GM19324 (cell line): ENCODE measurements around the gene TNS3.
A peak's percentile ranks its signal among the peaks of the same experiment; 100 is the strongest.
"Not testable (repeated sequence)": the region's sequence is repeated elsewhere in the genome, so short reads cannot be mapped to it uniquely, and the experiment has no call there.

Experiments
- ATAC-seq: cut with Tn5 transposase; IDR thresholded peaks from one replicate; pipeline ENCODE4 v1.9.1; 2021; ENCODE audit warnings: mild to moderate bottlenecking, moderate library complexity; ENCODE audit not compliant: unreplicated experiment, low FRiP score

Gene TNS3

GRCh38 chr7:47477191-47478016, 104.5 kb downstream of the TNS3 start:
- no peak for ATAC-seq

GRCh38 chr7:47475880-47476227, 106.1 kb downstream of the TNS3 start:
- ATAC-seq = no peak

- ATAC-seq = peak; percentile 62
Observed at GRCh38 chr7:47474937-47475879, 106.7 kb downstream of the TNS3 start.

DNA sequence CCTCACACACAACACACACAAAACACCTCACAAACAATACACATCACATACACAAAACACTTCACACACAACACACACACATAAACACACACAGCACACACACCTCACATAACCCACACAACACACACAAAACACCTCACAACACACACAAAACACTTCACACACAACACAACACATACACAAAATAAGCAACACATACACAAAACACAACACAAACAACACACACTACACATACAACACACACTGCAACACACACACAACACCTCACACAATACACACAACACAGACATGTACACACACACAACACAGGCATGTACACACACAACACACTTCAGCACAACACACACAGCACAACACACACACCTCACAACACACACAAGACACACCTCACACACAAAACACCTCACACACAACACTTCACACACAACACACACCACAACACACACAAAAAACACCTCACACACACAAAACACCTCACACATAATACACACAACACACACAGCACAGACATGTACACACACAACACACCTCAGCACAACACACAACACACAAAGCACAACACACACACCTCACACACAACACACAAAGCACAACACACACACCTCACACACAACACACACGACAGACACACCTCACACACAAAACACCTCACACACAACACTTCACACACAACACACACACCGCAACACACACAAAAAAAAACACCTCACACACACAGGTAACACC, 107.5 kb downstream of the TNS3 start:
- no peak for ATAC-seq

- ATAC-seq = no peak
Observed at GRCh38 chr7:47473499-47474210, 108.3 kb downstream of the TNS3 start.

- no peak for ATAC-seq
Observed at GRCh38 chr7:47472444-47473157, 109.3 kb downstream of the TNS3 start.

DNA sequence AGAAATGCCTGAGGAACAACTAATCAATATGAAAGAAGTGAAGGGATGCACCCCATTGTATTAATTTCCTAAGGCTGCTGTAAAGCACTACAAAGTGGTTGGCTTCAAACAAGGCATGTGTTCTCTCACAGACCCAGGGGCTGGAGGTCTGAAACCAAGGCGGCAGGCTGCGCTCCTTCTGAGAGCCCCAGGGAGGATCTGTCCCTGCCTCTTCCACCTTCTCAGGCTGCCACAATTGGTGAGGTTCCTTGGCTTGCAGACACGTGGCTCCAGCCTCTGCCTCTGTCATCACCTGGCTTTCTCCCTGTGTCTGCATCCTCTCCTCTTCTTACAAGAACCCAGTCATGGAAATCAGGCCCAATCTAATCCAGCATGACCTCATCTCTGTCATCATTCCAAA, 110.1 kb downstream of the TNS3 start:
- no peak for ATAC-seq

DNA sequence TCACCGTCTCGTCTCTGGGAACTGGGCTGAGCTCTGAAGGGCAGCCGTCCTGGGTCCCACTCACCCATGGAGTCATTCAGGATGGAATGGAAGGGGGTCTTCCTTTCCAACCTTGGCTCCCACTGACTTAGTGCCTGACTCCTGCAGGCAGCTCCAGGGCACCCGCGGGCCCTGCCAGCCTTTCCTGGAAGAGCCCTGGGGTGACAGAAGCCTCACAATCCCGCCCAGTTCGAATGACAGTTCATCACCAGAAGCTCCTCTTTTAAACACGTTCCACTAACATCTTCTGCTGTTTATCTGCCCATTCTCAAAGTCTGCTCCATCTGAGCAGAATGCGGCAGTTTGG, 110.6 kb downstream of the TNS3 start:
- no peak for ATAC-seq

DNA sequence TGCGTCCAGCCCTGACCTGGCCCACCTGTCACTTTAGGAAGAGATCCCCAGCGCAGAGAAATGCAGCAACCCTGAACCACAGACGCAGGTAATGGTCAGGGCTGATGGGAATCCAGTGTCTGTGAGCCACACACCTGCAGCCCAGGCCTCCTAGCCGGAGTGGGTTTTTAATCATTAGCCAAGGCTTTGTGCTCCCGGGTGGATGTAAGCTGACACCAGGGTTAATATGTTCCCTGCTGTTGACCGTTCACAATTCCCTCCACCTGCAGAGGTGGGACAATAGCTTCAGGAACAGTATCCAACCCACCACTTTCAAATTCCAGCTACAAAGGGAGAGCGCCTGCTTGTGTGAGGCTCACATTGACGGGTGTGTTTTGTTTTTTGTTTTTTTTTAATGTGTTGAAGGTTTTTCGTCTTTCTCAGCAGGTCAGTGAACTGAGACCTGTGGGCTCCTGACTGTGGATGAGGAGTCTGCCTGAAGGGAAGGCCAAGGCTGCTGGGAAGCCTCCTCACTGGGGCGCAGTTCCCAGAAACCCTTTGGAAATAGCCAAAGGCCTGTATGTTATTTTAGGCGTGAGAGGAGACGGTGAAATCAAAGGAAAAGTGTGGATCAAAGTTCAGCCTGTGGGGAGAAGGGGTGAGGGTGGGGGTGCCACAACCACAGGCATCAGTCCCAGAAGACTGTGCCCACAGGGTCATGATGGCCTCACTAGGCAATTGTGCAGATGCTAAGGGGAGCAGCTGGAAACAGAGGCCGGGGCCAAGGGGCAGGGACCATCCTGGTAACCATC, 111.1 kb downstream of the TNS3 start:
- ATAC-seq = no peak

- ATAC-seq = not testable (repeated sequence)
Observed at GRCh38 chr7:47469846-47470245, 112.1 kb downstream of the TNS3 start.

- ATAC-seq = no peak
Observed at GRCh38 chr7:47466832-47467231, 115.1 kb downstream of the TNS3 start.

GRCh38 chr7:47465191-47465590, 116.7 kb downstream of the TNS3 start:
- no peak for ATAC-seq

- no peak for ATAC-seq
Observed at GRCh38 chr7:47464266-47464665, 117.6 kb downstream of the TNS3 start.

- no peak for ATAC-seq
Observed at GRCh38 chr7:47461746-47462145, 120.2 kb downstream of the TNS3 start.

DNA sequence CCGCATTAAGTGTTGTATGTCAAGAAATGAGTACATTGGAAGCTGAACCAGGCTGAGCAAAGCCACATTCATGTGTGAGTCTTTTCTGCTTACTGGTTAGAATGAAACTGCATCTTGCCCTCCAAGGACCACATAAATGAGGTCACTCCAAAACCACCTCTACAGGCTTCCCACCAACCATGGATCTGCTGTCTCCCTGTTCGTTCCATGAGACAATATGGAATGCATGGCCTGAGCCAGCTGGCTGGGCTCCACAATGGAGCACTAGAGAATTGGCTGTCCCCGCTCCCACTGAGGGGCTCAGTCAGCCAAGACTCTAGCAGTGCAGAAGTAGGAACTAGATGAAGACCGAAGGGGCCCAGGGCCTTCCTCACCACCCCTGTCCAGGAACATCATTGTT, 120.8 kb downstream of the TNS3 start:
- no peak for ATAC-seq

DNA sequence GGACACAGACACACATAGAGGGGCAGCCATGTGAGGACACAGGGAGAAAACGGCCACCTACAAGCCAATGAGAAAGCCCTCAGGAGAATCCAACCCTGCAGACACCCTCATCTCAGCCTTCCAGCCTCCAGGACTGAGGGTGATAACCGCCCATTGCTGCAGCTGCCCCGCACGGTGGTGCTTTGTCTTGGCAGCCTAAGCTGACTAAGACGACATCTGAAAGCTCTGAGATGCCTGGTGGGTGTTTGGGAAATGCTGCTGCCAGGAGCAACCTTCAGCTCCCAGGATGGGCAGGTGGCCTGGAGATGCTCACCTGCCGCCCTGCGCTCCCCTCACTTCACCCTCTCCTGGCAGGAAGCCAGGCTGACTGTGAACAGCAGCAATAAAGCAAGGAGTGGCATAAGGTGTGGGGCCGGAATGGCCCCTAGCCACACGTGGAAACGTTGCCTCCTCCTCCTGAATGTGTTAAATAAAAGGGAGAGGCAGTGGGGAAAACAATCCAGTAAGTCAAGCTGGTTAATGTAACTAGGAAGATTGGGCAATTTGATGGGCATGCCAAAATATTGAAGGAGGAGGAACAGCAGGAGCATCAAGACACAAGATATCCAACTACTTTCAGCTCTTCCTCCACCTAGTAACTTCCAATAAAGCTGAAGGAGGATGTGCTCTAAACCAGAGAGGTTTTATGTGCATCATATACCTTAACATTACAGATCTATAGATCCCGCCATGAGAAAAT, 121.5 kb downstream of the TNS3 start:
- no peak for ATAC-seq

DNA sequence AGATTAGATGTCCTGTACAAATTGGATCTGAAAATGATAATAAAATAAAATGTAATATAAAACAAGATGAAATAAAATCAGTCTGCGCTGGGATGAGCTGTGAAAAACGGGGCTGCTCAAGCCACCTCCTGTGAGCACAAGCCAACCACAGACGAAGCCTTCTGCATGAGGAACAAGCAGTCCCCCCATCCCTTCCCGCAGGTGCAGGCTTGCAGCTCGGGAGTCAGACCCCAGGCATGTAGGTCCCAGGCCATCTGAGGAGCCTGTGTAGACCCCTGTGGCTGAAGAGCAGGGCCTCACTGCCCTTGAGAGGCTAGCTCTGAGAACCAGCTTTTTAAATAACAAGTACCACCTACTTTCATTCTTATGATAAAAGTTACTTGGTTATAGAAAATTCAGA, 123.4 kb downstream of the TNS3 start:
- no peak for ATAC-seq

- ATAC-seq = no peak
Observed at GRCh38 chr7:47458057-47458456, 123.9 kb downstream of the TNS3 start.
